GM11168 (cell line): ENCODE measurements around the gene LY6G6D.
"Not testable (repeated sequence)": the region's sequence is repeated elsewhere in the genome, so short reads cannot be mapped to it uniquely, and the experiment has no call there.

Source experiments
- in situ Hi-C: fragments of 300-500 bp; cut with MboI; formaldehyde crosslinking; loops from one replicate; pipeline ENCODE4 v1.12.0; 2022; ENCODE audit warnings: low sequenced_read_pairs; ENCODE audit not compliant: unreplicated experiment

The LY6G6D gene

DNA sequence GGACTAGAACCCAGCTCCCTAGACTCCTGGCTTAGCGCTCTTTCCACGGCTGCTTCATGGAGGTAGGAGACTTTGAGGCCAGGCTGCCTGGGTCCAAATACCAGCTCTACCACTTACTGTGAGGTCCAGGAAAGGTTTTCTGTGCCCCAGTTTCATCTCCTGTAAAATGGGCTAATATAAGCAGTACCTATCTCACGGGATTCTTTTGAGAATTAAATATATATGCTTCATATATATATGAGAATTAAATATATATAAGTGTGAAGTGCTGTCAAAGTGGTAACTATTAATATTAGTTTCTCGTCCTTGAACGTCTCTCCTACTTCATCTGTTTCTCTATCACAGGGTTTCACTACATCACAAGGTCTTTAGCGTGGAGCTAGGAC is 24.1 kb upstream of the LY6G6D start:
- in situ Hi-C loops: no loop called here

DNA sequence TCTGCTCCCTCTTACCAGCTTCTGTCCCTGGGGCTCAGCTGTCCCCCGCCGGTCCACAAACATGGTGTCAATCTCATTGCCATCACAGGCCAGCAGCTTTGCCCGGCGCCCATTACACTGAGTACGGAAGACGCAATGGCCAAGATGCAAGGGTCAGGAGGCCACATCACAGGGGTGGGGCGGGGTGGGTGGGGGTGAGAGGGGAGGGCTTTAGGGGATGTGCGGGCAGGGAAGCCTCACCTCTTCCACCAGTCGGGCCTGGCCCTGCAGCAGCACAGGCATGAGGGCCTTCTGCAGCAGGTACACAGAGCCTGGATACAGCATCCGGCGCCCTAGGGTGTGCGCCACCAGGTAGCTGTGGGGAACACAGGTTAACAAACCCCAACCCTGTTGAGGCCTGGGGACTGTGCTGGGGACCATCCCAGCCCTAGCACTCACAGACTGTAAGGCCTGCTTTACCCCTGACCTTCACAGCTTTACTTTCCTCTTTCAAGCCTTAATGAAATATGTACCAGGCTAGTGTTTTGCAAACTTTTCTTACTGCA is 23.5 kb upstream of the LY6G6D start:
- in situ Hi-C loops: no loop called here

DNA sequence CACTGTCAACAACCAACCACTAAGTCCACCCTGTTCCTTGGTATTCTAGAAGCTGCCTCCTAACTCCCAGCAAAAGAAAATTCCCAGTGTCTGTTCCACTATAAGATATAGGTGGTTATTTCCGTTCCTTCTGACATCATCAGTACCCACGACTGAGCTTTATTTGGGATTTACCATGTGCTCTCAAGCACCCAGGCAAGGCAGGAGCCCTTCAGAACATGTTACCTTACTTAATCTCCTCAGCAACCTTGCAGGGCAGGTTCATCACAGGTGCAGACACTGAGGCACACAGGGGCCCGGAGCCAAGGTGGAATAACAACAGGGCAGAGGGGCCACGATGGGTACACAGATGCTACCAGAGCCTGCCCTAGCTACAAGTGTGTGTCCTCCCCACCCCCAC is 22.8 kb upstream of the LY6G6D start:
- in situ Hi-C loops: no loop called here

DNA sequence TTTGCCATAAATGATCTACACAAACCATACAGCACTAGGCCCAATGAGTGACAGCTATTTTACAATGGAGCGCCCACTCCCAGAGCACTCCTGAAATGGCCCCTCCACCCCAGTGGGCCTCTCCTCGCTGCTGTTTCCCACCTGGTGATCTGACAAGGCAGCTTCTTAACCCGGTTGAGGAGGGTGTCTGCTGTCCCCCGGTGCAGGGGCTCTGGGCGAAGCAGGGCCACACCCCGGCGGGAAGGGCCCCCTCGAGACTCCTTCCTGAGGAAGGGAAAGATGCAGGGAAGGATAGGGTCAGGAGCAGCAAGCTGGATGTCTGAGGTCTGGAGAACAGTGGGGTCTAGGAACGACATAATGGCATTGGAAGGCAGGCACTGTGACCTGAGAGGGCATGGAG is 22.3 kb upstream of the LY6G6D start:
- in situ Hi-C loops: no loop called here

DNA sequence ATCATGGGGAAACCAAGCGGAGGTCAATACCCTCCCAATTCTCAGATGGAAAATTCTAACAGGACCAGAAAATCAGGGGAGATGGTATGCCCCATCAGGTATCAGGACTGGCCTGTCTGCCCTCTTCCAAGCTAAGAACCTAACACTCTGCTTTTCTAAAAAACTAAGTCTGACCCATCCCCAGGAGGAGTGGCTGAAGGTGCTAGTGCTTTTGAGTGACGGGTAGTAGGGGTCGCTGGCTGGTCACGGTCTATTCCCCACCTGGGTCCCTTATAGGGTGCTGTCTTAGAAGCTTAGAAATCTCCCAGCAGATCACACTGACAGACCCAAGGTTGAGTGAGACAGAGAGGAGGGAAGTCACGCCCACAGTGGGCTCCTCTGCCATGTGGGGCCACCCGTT is 21.6 kb upstream of the LY6G6D start:
- in situ Hi-C loops: no loop called here

DNA sequence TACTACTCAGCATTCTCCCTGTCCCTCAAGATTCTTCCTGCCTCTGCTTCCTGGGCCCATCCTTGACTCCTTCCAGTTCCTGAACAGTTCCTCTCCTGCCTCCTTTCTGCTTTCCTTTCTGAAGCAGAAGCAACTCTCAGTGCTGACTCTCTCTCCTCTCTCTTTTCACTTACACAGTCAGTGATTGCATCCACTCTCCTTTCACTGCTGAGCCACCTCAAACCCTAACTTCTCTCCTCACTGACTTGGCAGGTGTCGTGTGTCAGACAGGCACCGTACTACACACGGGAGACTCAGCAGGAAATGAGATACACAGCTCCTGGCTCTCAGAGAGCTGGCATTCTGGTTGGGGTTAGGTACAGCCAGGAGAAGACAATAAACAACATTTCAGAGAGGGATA is 17.6 kb upstream of the LY6G6D start:
- in situ Hi-C loops: no loop called here

DNA sequence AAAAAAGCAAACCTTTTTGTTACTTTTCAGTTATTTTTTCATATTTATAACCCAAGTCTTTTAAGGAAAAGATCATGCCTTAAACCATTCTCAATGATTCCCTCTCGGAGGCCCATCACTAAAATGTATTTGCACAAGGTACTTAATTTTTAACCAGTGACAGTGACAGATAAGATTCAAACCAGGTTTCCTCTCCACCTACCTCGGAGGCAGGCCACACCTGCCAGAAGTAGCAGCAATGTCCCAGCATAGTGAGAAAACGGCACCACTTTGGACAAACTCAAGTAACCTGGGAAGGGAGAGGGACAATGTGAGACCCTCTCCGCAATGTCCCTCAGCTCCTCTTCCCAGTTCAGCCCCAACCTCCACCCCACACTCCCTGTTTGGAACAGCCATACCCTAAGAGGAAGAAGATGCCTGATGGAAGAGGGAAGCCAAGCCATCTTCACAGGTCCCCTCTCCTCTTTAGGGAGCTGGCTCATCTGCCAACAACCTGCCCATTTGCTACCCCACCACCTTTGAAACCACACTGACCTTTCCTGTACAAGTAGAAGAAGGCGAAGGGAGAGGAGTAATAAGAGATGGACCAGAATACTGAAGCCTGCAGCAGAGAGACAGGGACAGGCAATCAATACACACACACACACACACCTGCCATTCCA is 14.3 kb upstream of the LY6G6D start:
- in situ Hi-C loops: no loop called here

DNA sequence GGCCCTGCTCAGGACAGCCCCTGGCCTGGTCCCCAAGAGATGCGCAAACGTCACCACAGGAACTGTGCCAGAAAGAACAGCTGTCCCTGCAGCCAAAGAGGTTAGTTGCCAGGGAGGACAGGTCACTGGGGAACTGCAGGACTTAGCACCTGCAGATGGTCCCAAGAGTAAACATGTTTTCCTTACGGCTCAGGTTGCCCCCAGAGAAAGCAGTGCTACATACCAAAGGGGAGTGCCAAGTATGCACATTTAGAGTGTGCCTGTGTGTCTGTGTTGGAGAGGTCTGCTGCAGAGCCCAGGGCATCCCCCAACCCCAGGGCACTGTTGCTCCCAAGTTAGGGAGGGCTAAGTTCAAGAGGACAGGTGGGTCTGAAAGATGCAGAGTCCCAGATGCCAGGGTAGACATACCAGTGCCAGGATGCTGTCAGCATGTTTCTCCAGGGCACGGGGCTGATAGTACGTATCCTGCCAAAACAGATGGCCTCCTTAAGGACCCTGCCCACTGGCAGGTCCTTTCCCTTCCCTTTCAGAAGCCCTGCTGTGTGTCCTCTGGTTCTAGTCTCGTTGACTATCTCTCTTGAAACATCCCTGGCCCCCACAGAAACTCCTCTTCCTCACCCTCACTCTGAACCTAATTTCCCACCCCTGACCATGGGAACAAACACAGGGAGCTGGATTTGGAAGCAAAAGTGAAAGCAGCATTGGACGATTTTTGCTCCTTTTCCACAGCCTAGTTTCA is 13.3 kb upstream of the LY6G6D start:
- in situ Hi-C loops: no loop called here

DNA sequence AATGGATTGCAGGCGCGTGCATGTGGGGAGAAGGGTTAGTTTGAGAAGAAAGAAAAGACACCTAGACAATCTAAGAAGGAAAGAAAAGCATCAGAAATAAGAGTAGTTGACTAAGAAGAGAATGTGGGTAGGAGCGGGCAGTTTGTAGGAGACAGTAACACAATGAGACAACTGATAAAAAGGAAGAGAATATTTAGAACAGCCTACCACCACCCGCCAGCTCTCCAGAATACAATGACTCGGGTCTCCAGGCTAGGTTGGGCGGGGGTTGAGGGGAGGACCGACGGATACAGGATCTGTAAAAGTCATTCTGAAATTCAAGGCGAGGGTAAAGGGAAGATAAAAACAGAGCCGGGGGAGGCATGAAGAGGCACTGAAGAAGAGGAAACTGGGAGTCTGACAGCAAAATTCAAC is 12.7 kb upstream of the LY6G6D start:
- in situ Hi-C loops: no loop called here

DNA sequence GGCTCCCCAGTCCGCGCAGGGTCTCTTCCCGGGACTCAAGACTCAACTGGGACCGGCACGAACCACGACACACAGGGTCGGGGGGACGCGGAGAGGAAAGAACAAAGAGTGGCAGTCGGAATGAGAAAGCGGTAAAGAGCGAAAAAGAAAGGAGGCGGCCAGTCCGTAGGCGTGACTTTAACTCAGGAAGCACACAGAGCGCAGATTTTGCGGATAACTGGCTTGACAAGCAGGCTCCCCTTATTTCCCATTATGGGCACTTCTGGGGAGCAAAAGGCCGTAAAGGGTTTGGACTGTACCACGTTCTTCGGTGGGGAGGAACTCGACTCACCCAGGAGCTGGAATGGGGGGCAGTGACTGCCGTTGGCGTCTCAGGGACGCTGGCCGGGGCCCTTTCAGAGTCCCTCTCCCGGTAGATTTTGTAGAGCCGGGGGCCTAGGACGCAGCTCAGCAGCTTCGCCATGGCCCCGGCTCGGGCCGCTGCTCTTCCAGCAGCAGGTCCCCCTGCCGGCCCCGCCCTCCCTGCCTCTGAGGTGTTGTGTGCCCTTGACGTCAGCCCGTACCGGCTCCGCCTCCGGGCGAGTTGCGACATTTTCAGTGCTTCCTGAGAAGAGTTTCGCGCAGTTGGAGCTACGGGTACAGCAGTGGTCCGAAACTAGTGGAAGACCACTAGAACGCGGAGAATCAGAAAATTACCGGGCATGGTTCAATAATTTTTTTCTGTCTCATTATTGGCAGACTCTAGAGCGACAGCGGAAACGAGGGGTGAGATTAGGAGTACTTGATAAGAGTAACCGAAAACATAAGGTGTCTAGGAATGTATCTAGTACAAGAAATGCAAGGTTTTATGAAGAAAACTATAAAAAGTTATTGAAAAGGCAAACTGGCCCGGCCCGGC is 12.1 kb upstream of the LY6G6D start, which contains the start of gene ABHD16A:
Gene ABHD16A (minus strand): TSS at position 506 of the 898 bp plus-strand sequence. CDS start 43 bp downstream, at position 463.
- in situ Hi-C loops: no loop called here

DNA sequence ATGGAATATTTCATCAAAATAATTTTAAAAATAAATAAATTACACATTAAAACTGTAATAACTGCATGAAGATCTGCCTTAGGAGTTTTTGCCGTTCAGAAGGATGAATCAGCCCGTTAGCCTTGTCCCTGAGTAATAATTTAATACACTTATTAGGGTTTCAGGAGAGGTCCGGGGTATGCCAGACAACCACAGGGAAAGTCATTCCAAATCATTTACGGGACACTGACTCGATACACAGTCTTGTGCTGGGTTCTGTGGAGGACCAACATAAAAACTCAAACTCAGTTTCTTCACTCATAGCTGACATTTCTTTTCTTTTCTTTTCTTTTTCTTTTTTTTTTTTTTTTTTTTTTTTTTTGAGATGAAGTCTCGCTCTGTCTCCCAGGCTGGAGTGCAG is 9.2 kb upstream of the LY6G6D start:
- in situ Hi-C loops: no loop called here

DNA sequence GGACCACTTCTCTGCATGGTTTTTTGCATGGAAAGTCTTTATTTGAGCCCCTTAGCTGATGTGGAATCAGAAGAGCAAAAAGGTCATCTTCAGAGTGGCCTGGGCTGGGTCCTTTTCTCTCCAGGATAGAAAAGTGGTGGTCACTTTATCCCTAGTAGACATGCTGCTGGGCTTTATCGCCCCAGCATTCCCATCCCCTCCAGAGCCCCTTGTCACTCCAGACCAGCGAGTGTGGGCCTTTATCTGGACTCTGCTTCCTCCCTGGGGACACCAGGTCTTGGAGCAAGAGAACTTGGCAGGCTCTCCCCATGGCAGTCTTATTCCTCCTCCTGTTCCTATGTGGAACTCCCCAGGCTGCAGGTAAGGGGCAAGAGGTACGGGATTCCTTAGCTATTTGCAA is 8.5 kb upstream of the LY6G6D start, which contains the start of gene LY6G6F:
Gene LY6G6F (plus strand): TSS at position 268 of the 400 bp plus-strand sequence. CDS start 41 bp downstream, at position 309.
- in situ Hi-C loops: no loop called here

DNA sequence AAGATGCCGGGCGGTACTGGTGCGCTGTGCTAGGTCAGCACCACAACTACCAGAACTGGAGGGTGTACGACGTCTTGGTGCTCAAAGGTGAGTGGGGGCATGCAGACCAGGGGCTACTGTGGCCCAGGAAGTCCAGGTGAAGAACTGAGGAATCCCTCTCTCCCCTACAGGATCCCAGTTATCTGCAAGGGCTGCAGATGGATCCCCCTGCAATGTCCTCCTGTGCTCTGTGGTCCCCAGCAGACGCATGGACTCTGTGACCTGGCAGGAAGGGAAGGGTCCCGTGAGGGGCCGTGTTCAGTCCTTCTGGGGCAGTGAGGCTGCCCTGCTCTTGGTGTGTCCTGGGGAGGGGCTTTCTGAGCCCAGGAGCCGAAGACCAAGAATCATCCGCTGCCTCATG is 7.4 kb upstream of the LY6G6D start:
- in situ Hi-C loops: no loop called here

DNA sequence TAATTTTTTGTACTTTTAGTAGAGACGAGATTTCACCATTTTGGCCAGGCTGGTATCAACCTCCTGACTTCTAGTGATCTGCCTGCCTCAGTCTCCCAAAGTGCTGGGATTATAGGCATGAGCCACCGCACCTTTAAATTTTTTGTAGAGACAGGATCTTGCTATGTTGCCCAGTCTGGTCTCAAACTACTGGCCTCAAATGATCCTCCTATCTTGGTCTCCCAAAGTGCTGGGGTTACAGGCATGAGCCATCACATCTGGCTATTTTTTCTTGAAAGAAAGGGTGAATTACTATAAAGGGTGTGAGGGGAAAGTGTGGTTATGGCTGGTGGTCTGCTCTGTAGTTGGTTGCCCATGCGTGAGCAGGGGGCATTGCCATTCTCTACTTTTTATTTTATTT is 6.9 kb upstream of the LY6G6D start:
- in situ Hi-C loops: no loop called here

DNA sequence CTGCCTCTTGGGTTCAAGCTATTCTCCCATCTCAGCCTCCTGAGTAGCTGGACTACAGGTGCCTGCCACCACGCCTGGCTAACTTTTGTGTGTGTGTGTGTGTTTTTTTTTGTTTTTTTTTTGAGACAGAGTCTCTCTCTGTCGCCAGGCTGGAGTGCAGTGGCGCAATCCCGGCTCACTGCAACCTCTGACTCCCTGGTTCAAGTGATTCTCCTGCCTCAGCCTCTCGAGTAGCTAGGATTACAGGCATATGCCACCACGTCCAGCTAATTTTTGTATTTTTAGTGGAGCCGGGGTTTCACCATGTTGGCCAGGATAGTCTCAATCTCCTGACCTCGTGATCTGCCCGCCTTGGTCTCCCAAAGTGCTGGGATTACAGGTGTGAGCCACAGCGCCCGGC is 6.0 kb upstream of the LY6G6D start:
- in situ Hi-C loops: not testable (repeated sequence)

DNA sequence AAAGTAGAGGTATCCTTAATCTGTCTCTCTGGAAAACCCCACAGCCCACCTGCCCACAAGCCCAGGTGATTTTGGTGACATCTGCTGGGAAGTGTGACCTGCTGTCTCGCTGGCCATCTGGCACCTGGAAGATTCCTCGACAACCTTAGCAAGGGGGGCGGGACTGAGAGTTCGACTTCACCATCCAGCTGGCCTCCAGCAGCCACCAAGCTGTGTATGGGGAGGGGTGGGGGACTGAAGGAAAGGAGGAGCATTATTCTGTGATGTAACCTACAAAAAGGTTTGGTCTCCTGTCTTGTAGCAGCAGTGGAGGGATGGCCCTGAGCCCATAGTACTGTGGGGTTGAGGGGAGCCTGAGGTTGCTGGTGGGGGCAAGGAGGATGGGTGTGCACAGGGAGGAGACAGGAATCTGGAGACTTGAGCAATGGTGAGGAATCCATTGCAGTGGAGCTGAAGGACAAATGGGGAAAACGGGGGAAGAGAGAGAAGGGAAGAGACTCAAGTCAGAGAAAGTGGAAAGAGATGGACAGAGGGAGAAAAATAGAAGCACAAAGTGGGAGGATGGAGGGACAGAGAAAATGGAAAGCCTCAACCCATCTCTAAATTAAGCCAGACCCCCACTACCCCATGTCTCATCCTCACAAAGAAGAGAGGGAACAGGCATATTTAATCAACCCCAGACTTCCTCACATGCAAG is 4.5 kb upstream of the LY6G6D start:
- in situ Hi-C loops: no loop called here

DNA sequence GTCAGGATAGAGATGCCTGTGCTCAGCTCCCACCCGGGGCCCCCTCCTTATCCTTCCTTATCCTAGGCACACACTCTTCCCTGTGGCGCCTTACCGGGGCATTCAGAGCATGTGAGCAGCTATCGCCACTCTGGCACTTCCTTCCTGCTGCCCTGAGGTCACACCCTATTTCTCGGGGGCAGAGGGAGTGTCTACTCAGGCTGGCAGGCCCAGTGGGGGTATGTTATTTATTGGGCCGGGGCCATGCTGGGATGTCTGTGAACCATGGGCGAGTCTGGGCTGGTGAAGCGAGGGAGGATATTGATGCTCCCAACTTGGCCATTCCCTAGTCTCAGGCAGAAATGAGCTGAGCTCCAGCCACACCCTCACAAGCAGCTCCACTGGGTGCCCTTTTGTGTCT is 3.9 kb upstream of the LY6G6D start:
- in situ Hi-C loops: no loop called here

DNA sequence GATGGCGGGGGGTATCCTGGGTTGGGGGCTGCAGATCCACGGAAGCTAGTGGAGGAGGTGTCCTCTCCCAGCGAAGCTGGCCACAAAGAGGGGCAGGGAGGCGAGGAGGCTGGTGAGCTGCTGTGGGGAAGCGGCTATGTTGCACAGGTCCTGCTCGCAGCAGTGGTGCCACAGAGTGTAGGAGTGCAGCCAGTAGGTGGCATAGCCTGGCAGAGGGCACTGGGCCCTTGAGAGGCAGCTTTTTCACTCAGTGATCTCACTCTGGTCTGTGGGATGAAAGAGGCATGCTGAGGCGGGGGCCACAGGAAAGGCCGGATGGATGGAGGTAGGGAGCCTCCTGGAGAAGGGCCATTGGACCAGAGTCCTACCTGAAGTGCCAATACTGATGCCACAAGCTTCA is 2.9 kb upstream of the LY6G6D start:
- in situ Hi-C loops: no loop called here

DNA sequence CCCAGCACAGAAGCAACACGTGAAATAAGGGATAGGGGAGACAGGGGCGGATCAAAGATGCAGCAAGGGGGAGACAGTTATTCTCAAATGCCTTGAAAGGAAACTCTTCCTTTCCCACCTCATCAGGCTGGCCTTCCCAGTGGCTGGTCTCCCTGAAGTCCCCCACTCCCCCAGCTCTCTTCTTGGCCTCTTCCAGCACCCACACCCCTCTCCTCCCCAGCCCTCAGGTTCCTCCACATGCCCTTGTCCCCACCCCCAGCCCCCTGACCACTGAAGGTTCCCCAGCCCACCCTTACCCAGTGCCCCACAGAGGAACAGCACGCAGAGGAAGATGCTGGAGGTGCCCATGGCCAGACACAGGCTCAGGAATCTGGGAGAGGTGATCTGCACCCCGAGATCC is 1.7 kb upstream of the LY6G6D start:
- in situ Hi-C loops: no loop called here
